UCSD-AML1 (cell line): ENCODE data around the gene IGFBP5.

Experiments used
- DNase-seq: peaks from one replicate; lab custom pipeline; 2025; ENCODE audit not compliant: unreplicated experiment; lab: John Stamatoyannopoulos, UW

Gene IGFBP5

DNA sequence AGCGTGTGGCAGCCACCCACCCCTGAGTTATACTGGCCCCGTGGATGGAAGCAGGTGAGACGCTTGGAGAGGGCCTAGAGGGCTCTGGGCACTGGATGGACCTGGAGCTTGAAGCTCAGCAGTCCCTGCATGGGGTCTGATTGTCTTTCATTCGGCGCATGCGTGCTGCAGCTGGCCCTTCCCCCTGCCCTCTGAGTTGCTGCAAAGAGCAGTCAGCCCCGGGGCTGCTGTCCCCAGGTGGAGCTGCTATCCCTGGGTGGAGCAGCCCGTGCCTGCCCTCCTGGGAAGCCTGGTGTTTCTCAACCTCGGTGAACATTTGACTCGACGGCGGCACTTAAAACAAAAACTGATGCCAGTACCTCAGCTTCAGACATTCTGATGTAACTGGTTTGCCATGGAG lies 29.6 kb downstream of the IGFBP5 start:
- DNase-seq = no peak

GRCh38 chr2:216665242-216665641 lies 30.1 kb downstream of the IGFBP5 start:
- no peak for DNase-seq

DNA sequence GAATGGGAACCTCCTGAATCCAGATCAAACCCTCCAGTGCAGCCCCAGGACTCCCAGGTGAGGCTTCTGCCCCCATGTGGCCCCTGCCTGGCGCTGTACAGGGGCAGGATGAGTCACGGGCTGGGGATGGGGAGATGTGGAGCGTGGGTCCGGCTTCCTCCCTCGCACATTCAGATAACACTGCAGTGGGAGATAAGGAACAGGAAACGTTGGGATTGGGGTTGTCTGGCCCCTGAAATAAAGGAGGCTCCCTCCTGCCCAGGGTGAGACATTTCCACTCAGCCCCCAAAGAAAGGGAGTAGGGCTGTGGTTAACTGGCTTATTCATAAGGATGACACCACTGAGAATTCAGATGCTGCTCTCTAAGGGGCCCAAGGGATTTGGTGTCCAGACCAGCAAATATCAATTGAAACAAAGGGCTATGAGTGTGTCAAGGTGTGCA lies 30.7 kb downstream of the IGFBP5 start:
- peak; percentile 54 for DNase-seq

GRCh38 chr2:216663846-216664245 lies 31.5 kb downstream of the IGFBP5 start:
- DNase-seq = no peak

DNA sequence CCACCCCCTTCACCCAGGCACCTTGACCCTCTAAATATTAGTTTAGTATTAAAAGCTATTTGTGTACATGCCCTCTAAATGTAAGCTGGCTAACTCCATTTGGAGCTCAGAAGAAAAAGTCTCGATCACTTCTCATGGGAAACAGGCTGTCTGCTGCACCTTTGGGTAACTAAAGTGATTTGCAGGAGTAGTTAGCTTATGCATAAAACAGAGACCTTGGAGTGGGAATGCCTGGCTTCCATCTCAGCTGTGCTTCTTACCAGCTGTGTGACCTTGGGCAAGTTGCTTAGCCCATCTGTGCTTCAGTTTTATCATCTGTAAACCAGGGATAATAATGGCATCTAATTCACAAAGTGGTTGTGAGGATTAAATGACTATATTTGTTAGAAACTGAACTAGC lies 32.2 kb downstream of the IGFBP5 start:
- DNase-seq = no peak

DNA sequence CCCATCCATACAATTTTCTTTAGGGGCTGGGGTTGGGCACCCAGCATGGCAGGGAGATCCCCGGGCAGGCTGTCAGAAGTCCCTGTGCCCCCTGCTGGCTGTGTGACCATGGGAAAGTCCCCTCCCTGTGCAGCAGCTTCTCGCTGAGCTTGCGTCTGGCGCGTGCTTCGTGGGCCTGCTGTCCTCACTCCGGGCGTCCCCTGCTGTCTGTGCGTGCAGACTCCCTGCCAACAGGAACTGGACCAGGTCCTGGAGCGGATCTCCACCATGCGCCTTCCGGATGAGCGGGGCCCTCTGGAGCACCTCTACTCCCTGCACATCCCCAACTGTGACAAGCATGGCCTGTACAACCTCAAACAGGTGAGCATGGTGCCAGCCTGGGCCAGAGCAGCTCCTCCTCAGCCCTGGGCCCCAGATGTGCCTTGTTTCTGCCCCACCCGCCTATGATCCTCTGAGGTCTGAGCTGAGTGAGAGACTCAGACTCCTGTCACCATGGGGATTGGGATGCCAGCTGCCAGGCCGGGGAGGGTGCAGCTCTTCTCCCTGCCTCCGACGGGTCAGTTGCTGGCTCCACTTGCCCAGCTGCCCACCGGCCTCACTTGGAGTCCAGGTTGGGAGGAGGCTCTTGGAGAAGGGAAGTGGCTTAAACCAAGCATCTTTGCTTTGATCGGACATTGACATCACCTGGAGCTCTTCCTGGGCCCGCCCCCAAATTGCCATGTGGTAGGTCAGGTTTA lies 33.5 kb downstream of the IGFBP5 start:
- no peak for DNase-seq

- DNase-seq = no peak
Measured at GRCh38 chr2:216661051-216661450, 34.3 kb downstream of the IGFBP5 start.

DNA sequence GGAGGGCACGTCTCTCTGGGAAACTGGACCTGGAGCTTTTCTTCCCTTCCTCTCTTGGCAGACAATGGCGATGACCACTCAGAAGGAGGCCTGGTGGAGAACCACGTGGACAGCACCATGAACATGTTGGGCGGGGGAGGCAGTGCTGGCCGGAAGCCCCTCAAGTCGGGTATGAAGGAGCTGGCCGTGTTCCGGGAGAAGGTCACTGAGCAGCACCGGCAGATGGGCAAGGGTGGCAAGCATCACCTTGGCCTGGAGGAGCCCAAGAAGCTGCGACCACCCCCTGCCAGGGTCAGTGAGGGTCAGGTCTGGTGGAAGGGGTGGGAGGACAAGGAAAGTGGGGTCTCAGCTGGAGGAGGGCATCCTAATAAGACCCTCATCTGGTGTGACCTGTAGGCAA lies 34.9 kb downstream of the IGFBP5 start:
- no peak for DNase-seq

GRCh38 chr2:216659276-216659675 lies 36.1 kb downstream of the IGFBP5 start:
- no peak for DNase-seq

DNA sequence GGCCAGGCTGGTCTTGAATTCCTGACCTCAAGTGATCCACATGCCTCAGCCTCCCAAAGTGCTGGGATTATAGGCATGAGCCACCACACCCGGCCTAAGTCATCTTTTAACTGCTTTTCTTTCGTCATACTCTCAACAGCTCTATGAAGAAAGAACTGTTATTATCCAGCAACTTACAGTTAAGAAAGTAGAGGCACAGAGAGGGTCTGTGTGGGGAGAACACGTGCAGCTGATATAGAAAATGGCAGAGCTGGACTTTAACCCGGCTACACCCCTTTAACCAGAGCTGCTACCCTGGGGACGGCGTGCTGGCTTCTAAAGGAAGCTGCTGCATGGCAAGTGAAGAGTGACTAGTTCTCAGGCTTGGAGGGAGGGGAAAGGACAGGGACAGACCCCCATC lies 36.6 kb downstream of the IGFBP5 start:
- DNase-seq = no peak

GRCh38 chr2:216657980-216658379 lies 37.4 kb downstream of the IGFBP5 start:
- no peak for DNase-seq

DNA sequence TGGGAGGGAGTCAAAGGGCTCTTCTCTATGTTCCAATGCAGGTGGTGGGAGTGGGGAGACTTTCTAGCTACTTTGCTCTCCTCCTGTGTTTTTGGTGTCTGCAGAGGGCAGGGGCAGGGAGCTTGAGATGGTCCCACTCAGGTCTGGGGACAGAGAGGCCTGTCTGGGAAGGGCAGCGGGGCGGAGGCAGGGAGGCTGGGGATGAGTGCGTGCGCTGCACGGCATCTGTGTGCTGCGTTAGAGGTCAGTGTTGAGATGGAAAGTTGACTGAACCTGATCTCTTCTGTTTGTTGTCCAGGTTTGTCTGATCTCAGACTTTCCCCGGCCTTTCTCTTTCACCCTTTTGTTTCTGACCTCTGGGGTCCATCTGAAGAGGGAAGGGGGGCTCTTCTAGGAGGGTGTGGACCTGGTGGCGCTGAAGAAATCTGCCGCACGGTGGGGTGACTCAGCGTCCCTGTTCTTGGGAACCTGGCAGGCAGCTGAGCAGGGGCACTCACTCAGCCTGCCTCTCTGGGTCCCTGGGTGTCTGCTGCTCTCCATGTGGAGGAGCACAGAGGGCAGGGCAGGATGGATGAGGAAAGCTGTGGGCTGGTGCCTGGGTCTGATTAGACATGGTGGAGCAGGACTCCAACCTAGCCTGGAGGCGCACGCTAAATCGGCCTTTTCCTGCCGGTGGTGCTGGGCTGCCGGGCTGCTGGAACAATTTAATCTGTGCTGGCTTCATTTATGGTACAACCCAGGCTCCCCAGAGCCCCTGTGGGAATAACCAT lies 38.1 kb downstream of the IGFBP5 start:
- no peak for DNase-seq

DNA sequence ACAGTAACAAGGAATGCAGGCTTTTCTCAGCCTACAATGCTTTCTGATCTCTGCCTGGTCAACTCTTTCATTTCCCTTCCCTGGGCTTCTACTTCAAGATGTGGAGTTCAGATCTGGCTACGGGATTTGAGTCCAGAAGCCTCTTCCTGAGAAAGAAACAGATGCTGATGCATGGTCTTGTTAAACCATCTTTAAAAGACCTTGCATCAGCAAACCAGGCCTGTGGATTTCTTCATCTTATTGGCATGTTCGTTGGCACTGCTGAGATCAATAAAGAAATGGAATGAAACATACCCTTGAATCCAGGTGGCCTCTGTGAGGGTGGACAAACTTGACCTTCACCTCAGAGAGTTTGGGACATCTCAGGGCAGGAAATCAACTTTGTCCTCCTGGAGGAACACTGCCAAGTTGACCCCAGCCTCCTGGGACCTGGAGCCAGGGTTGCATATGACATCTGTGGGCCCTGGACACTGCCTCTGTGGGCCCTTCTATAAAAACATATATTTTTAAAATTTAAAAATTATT lies 40.8 kb downstream of the IGFBP5 start:
- no peak for DNase-seq

DNA sequence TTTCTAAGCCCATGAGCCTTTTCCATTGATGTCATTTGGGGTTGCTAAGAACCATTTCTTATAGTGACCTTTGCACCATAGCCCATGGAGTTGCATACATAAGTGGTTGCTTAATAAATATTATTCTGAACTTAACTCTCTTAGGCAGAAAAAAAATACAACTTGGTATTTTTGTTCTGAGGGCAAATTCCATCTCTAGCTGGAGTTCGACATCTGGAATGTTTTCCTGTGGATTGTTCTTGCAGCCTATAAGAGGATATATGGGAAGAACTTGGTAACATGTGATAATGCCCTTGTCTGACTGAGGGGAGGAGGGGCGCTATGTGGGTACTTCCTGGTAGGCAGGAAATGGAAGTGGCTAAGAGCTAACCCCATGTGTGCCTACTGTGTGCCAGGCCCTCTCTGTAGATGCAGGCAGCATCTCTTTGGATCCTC lies 41.4 kb downstream of the IGFBP5 start:
- DNase-seq = no peak

GRCh38 chr2:216653093-216653799 lies 42.1 kb downstream of the IGFBP5 start:
- no peak for DNase-seq

GRCh38 chr2:216652566-216652965 lies 42.8 kb downstream of the IGFBP5 start:
- no peak for DNase-seq

DNA sequence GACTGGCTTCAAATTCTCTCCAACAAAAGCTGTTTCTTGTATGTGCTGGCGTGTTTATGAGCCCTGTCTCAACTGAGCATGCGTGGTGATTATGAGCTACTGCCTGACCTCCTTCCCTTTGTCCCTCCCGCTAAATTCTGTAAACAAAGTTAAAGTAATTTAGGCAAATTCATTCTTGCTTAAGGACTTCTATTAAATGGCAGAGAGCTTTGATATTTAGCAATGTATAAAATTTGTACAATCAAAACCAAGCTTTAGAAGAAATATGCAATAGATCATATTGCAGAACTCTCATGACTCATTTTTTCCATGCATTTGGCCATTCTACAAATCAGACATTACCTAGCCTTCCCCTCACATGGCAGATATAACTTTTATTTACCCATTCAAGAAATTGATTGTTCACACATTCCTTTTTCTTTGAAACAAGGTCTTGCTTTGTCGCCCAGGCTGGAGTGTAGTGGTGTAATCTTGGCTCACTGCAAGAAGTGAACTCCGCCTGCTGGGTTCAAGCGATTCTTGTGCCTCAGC lies 43.9 kb downstream of the IGFBP5 start:
- DNase-seq = no peak

GRCh38 chr2:216650626-216651257 lies 44.6 kb downstream of the IGFBP5 start:
- no peak for DNase-seq

DNA sequence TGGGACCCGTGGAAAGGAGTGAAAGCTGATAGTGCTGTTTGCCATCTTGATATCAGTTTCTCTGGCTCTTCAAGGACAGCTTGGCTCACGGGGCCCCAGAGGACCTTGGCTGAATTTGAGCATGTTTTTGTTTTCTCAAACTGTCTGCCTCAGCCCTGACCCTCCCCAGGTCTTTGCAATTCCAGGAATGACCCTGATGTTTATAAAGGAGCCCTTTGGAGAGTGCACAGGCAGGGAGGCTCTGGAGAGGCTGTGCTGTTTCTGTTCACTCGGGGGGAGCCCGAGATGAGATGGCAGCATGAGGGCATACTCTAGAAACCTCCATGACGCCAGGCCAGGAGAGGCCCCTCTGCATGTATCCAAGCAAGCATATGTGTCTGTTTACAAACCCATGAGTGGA lies 45.8 kb downstream of the IGFBP5 start:
- DNase-seq = no peak

- no peak for DNase-seq
Measured at GRCh38 chr2:216648105-216648504, 47.2 kb downstream of the IGFBP5 start.

GRCh38 chr2:216646116-216646515 lies 49.2 kb downstream of the IGFBP5 start:
- DNase-seq = no peak
